Measurements from ENCODE around the gene RALBP1.
"Not testable (repeated sequence)": the region's sequence is repeated elsewhere in the genome, so short reads cannot be mapped to it uniquely, and the experiment has no call there.

The RALBP1 gene

GRCh38 chr18:9437021-9437437 lies 38.3 kb upstream of the RALBP1 start:
- no peaks in the 10 kb centered on the region for H3K36me3 ChIP-seq (ENCODE audit: control insufficient read depth, insufficient read depth, low read length)
- no peaks in the 10 kb centered on the region for H3K4me1 ChIP-seq (ENCODE audit: control insufficient read depth, insufficient read depth, low read length)
- no peak overlapping the region for H3K9ac ChIP-seq (ENCODE audit: low read length)
- no peak overlapping the region for H3K27ac ChIP-seq (ENCODE audit: low read depth, low read length)
- no peaks in the 10 kb centered on the region for H3K27me3 ChIP-seq (ENCODE audit: control insufficient read depth, insufficient read depth, low read length)
- H3K4me3 ChIP-seq (ENCODE audit: low read length), result no peak overlapping the region

- Histone ChIP-seq H3K27ac (ENCODE audit: low read depth, low read length) (no peak overlapping the region), H3K4me1 (ENCODE audit: control insufficient read depth, insufficient read depth, low read length) (no peaks in the 10 kb centered on the region), H3K9ac (ENCODE audit: low read length) (no peak overlapping the region), H3K27me3 (ENCODE audit: control insufficient read depth, insufficient read depth, low read length) (no peaks in the 10 kb centered on the region), H3K36me3 (ENCODE audit: control insufficient read depth, insufficient read depth, low read length) (no peaks in the 10 kb centered on the region), H3K4me3 (ENCODE audit: low read length) (no peak overlapping the region)
Measured at GRCh38 chr18:9437672-9438071, 37.6 kb upstream of the RALBP1 start.

GRCh38 chr18:9441061-9441460 lies 34.3 kb upstream of the RALBP1 start:
- Histone ChIP-seq H3K27ac (ENCODE audit: low read depth, low read length) (no peak overlapping the region), H3K4me1 (ENCODE audit: control insufficient read depth, insufficient read depth, low read length) (no peaks in the 10 kb centered on the region), H3K9ac (ENCODE audit: low read length) (no peak overlapping the region), H3K4me3 (ENCODE audit: low read length) (no peak overlapping the region), H3K36me3 (ENCODE audit: control insufficient read depth, insufficient read depth, low read length) (no peaks in the 10 kb centered on the region), H3K27me3 (ENCODE audit: control insufficient read depth, insufficient read depth, low read length) (no peaks in the 10 kb centered on the region)

- Histone ChIP-seq H3K4me1 (ENCODE audit: control insufficient read depth, insufficient read depth, low read length) (no peaks in the 10 kb centered on the region), H3K27me3 (ENCODE audit: control insufficient read depth, insufficient read depth, low read length) (no peaks in the 10 kb centered on the region), H3K27ac (ENCODE audit: low read depth, low read length) (no peak overlapping the region), H3K36me3 (ENCODE audit: control insufficient read depth, insufficient read depth, low read length) (no peaks in the 10 kb centered on the region), H3K9ac (ENCODE audit: low read length) (no peak overlapping the region), H3K4me3 (ENCODE audit: low read length) (no peak overlapping the region)
Measured at GRCh38 chr18:9444549-9444948, 30.8 kb upstream of the RALBP1 start.

GRCh38 chr18:9446839-9447238 lies 28.5 kb upstream of the RALBP1 start:
- H3K9ac ChIP-seq (ENCODE audit: low read length), result no peak overlapping the region
- no peak overlapping the region for H3K4me3 ChIP-seq (ENCODE audit: low read length)
- no peaks in the 10 kb centered on the region for H3K27me3 ChIP-seq (ENCODE audit: control insufficient read depth, insufficient read depth, low read length)
- H3K4me1 ChIP-seq (ENCODE audit: control insufficient read depth, insufficient read depth, low read length), result no peaks in the 10 kb centered on the region
- H3K36me3 ChIP-seq (ENCODE audit: control insufficient read depth, insufficient read depth, low read length), result no peaks in the 10 kb centered on the region
- no peak overlapping the region for H3K27ac ChIP-seq (ENCODE audit: low read depth, low read length)

GRCh38 chr18:9447334-9447733 lies 28.0 kb upstream of the RALBP1 start:
- no peaks in the 10 kb centered on the region for H3K4me1 ChIP-seq (ENCODE audit: control insufficient read depth, insufficient read depth, low read length)
- no peak overlapping the region for H3K4me3 ChIP-seq (ENCODE audit: low read length)
- no peak overlapping the region for H3K27ac ChIP-seq (ENCODE audit: low read depth, low read length)
- H3K27me3 ChIP-seq (ENCODE audit: control insufficient read depth, insufficient read depth, low read length), result no peaks in the 10 kb centered on the region
- H3K9ac ChIP-seq (ENCODE audit: low read length), result no peak overlapping the region
- no peaks in the 10 kb centered on the region for H3K36me3 ChIP-seq (ENCODE audit: control insufficient read depth, insufficient read depth, low read length)

GRCh38 chr18:9449600-9450414 lies 25.5 kb upstream of the RALBP1 start:
- Histone ChIP-seq H3K4me1 (ENCODE audit: control insufficient read depth, insufficient read depth, low read length) (no peaks in the 10 kb centered on the region), H3K27me3 (ENCODE audit: control insufficient read depth, insufficient read depth, low read length) (no peaks in the 10 kb centered on the region), H3K36me3 (ENCODE audit: control insufficient read depth, insufficient read depth, low read length) (no peaks in the 10 kb centered on the region), H3K27ac (ENCODE audit: low read depth, low read length) (no peak overlapping the region), H3K4me3 (ENCODE audit: low read length) (no peak overlapping the region), H3K9ac (ENCODE audit: low read length) (no peak overlapping the region)

GRCh38 chr18:9450920-9451319 lies 24.4 kb upstream of the RALBP1 start:
- not testable (repeated sequence) for H3K27ac ChIP-seq (ENCODE audit: low read depth, low read length); H3K4me1 ChIP-seq (ENCODE audit: control insufficient read depth, insufficient read depth, low read length); H3K36me3 ChIP-seq (ENCODE audit: control insufficient read depth, insufficient read depth, low read length); H3K27me3 ChIP-seq (ENCODE audit: control insufficient read depth, insufficient read depth, low read length); H3K9ac ChIP-seq (ENCODE audit: low read length); H3K4me3 ChIP-seq (ENCODE audit: low read length)

- no peak overlapping the region for H3K4me3 ChIP-seq (ENCODE audit: low read length)
- H3K27ac ChIP-seq (ENCODE audit: low read depth, low read length), result no peak overlapping the region
- H3K27me3 ChIP-seq (ENCODE audit: control insufficient read depth, insufficient read depth, low read length), result no peaks in the 10 kb centered on the region
Measured at GRCh38 chr18:9453283-9453682, 22.0 kb upstream of the RALBP1 start.

GRCh38 chr18:9454061-9454703 lies 21.1 kb upstream of the RALBP1 start:
- H3K4me1 ChIP-seq (ENCODE audit: control insufficient read depth, insufficient read depth, low read length), result no peaks in the 10 kb centered on the region
- no peak overlapping the region for H3K27ac ChIP-seq (ENCODE audit: low read depth, low read length)
- no peak overlapping the region for H3K4me3 ChIP-seq (ENCODE audit: low read length)
- no peak overlapping the region for H3K9ac ChIP-seq (ENCODE audit: low read length)
- H3K27me3 ChIP-seq (ENCODE audit: control insufficient read depth, insufficient read depth, low read length), result no peaks in the 10 kb centered on the region
- H3K36me3 ChIP-seq (ENCODE audit: control insufficient read depth, insufficient read depth, low read length), result no peaks in the 10 kb centered on the region

More at GRCh38 chr18:9453283-9453682, 22.0 kb upstream of the RALBP1 start:
- H3K9ac ChIP-seq (ENCODE audit: low read length), result no peak overlapping the region
- H3K4me1 ChIP-seq (ENCODE audit: control insufficient read depth, insufficient read depth, low read length), result no peaks in the 10 kb centered on the region
- H3K36me3 ChIP-seq (ENCODE audit: control insufficient read depth, insufficient read depth, low read length), result no peaks in the 10 kb centered on the region

- Histone ChIP-seq H3K4me1 (ENCODE audit: control insufficient read depth, insufficient read depth, low read length) (no peaks in the 10 kb centered on the region), H3K36me3 (ENCODE audit: control insufficient read depth, insufficient read depth, low read length) (no peaks in the 10 kb centered on the region), H3K27ac (ENCODE audit: low read depth, low read length) (no peak overlapping the region), H3K4me3 (ENCODE audit: low read length) (no peak overlapping the region), H3K9ac (ENCODE audit: low read length) (no peak overlapping the region), H3K27me3 (ENCODE audit: control insufficient read depth, insufficient read depth, low read length) (no peaks in the 10 kb centered on the region)
Measured at GRCh38 chr18:9455718-9456511, 19.4 kb upstream of the RALBP1 start.

- Histone ChIP-seq H3K4me1 (ENCODE audit: control insufficient read depth, insufficient read depth, low read length) (no peaks in the 10 kb centered on the region), H3K9ac (ENCODE audit: low read length) (no peak overlapping the region), H3K36me3 (ENCODE audit: control insufficient read depth, insufficient read depth, low read length) (no peaks in the 10 kb centered on the region), H3K4me3 (ENCODE audit: low read length) (no peak overlapping the region), H3K27me3 (ENCODE audit: control insufficient read depth, insufficient read depth, low read length) (no peaks in the 10 kb centered on the region), H3K27ac (ENCODE audit: low read depth, low read length) (no peak overlapping the region)
Measured at GRCh38 chr18:9466127-9466526, 9.2 kb upstream of the RALBP1 start.

Measured in rectal smooth muscle tissue (tissue), 1 donor.